ENCODE measurements around the gene DNMT1. TPM values are rescaled to one million over a fixed set of nuclear protein-coding genes. Genes with fewer than 3 reads are reported as not detected.

Gene DNMT1
- polyA plus RNA-seq, 1 donor from 2014 or later = 58.4 TPM

DNA sequence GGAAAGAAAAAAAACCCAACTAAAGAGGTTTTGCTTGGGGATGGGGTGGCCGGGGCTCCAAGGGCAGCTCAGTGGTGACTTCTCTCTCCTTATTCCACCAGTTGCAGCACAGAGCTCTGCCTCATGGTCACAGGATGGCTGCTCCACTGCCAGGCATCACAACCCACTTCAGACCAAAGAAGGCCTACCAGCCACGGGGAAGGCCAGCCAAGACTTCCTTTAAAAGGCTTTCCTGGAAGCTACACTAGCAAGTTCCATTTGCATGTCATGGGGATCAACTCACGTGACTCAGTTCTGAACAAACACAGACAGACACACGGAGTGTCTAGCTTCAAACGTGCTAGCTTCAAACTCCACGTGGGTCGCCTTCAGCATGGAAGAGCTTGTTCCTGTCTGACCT is 61.8 kb downstream of the DNMT1 start:
- H3F3A ChIP-seq (ENCODE audit: insufficient read depth, low read length, poor library complexity, severe bottlenecking) = no peaks in the 10 kb centered on the region
- no peak overlapping the region for H3K4me2 ChIP-seq (ENCODE audit: low read length)
- TF ChIP-seq, protein P1, sequence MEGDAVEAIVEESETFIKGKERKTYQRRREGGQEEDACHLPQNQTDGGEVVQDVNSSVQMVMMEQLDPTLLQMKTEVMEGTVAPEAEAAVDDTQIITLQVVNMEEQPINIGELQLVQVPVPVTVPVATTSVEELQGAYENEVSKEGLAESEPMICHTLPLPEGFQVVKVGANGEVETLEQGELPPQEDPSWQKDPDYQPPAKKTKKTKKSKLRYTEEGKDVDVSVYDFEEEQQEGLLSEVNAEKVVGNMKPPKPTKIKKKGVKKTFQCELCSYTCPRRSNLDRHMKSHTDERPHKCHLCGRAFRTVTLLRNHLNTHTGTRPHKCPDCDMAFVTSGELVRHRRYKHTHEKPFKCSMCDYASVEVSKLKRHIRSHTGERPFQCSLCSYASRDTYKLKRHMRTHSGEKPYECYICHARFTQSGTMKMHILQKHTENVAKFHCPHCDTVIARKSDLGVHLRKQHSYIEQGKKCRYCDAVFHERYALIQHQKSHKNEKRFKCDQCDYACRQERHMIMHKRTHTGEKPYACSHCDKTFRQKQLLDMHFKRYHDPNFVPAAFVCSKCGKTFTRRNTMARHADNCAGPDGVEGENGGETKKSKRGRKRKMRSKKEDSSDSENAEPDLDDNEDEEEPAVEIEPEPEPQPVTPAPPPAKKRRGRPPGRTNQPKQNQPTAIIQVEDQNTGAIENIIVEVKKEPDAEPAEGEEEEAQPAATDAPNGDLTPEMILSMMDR (IDR thresholded peaks at IDR 0.05; ENCODE audit: poor library complexity, severe bottlenecking) = no peak
- no peak for TF ChIP-seq EZH2 (IDR thresholded peaks at IDR 0.05; ENCODE audit: borderline replicate concordance, insufficient read depth, low read length, poor library complexity, severe bottlenecking)
- TF ChIP-seq EP300 (conservative IDR thresholded peaks at IDR 0.05; ENCODE audit: poor library complexity, severe bottlenecking) = no peak
- no peak for TF ChIP-seq POLR2AphosphoS5 (IDR thresholded peaks at IDR 0.05)
- TF ChIP-seq, protein P2, sequence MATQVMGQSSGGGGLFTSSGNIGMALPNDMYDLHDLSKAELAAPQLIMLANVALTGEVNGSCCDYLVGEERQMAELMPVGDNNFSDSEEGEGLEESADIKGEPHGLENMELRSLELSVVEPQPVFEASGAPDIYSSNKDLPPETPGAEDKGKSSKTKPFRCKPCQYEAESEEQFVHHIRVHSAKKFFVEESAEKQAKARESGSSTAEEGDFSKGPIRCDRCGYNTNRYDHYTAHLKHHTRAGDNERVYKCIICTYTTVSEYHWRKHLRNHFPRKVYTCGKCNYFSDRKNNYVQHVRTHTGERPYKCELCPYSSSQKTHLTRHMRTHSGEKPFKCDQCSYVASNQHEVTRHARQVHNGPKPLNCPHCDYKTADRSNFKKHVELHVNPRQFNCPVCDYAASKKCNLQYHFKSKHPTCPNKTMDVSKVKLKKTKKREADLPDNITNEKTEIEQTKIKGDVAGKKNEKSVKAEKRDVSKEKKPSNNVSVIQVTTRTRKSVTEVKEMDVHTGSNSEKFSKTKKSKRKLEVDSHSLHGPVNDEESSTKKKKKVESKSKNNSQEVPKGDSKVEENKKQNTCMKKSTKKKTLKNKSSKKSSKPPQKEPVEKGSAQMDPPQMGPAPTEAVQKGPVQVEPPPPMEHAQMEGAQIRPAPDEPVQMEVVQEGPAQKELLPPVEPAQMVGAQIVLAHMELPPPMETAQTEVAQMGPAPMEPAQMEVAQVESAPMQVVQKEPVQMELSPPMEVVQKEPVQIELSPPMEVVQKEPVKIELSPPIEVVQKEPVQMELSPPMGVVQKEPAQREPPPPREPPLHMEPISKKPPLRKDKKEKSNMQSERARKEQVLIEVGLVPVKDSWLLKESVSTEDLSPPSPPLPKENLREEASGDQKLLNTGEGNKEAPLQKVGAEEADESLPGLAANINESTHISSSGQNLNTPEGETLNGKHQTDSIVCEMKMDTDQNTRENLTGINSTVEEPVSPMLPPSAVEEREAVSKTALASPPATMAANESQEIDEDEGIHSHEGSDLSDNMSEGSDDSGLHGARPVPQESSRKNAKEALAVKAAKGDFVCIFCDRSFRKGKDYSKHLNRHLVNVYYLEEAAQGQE (IDR thresholded peaks at IDR 0.05; ENCODE audit: borderline replicate concordance) = no peak
- no peak for TF ChIP-seq TAF1 (IDR thresholded peaks at IDR 0.05; ENCODE audit: low read depth)
- no peak for TF ChIP-seq MXI1 (conservative IDR thresholded peaks at IDR 0.05; ENCODE audit: poor library complexity, severe bottlenecking)
- no peak for TF ChIP-seq SMC3 (conservative IDR thresholded peaks at IDR 0.05; ENCODE audit: poor library complexity)
- no peak for TF ChIP-seq RAD21 (conservative IDR thresholded peaks at IDR 0.05)
- no peaks in the 10 kb centered on the region for H3K79me2 ChIP-seq (replicated peaks; ENCODE audit: insufficient read depth, low read length)
- no peaks in the 10 kb centered on the region for H3K9me3 ChIP-seq (ENCODE audit: low read length)
- H3K4me3 ChIP-seq (ENCODE audit: low read length) = no peak overlapping the region
- H2AFZ ChIP-seq (ENCODE audit: low read depth, low read length) = no peak overlapping the region
- H3K27ac ChIP-seq (ENCODE audit: low read length) = no peak overlapping the region
- H3K9me2 ChIP-seq (ENCODE audit: insufficient read depth, low read length) = no peaks in the 10 kb centered on the region
- H3K27me3 ChIP-seq (ENCODE audit: insufficient read depth, low read depth, low read length) = no peaks in the 10 kb centered on the region
- H3K36me3 ChIP-seq (ENCODE audit: insufficient read depth, low read length) = no peaks in the 10 kb centered on the region
- no peak overlapping the region for H3K9ac ChIP-seq (ENCODE audit: low read length)
- H4K20me1 ChIP-seq (ENCODE audit: insufficient read depth) = no peaks in the 10 kb centered on the region

DNA sequence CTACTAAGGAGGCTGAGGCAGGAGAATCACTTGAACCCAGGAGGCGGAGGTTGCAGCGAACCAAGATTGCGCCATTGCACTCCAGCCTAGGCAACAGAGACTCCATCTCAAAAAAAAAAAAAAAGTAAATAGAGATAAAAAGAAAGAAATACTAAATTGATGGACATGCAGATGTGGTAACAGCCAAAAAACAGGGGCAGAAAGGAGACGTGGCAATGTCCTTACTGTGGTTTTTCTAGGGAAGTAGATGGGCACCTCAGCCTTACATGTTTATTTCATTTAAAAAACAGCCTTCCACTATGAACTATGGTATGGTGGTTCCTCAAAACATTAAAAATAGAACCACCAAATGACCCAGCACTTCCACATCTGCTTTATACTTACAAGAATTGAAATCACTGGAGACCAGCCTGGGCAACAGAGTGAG is 68.5 kb downstream of the DNMT1 start:
- Histone ChIP-seq H3K27me3 (ENCODE audit: insufficient read depth, low read depth, low read length) (no peaks in the 10 kb centered on the region), H2AFZ (ENCODE audit: low read depth, low read length) (no peak overlapping the region), H3K4me2 (ENCODE audit: low read length) (no peak overlapping the region), H3K27ac (ENCODE audit: low read length) (no peak overlapping the region), H3K9me2 (ENCODE audit: insufficient read depth, low read length) (no peaks in the 10 kb centered on the region), H3K36me3 (ENCODE audit: insufficient read depth, low read length) (no peaks in the 10 kb centered on the region), H4K20me1 (ENCODE audit: insufficient read depth) (no peaks in the 10 kb centered on the region), H3K79me2 (replicated peaks; ENCODE audit: insufficient read depth, low read length) (no peaks in the 10 kb centered on the region), H3K9me3 (ENCODE audit: low read length) (no peaks in the 10 kb centered on the region), H3K9ac (ENCODE audit: low read length) (no peak overlapping the region), H3K4me3 (ENCODE audit: low read length) (no peak overlapping the region), H3F3A (ENCODE audit: insufficient read depth, low read length, poor library complexity, severe bottlenecking) (no peaks in the 10 kb centered on the region)
- TF ChIP-seq EP300 (conservative IDR thresholded peaks at IDR 0.05; ENCODE audit: poor library complexity, severe bottlenecking) (no peak), RAD21 (conservative IDR thresholded peaks at IDR 0.05) (no peak), POLR2AphosphoS5 (IDR thresholded peaks at IDR 0.05) (no peak), EZH2 (IDR thresholded peaks at IDR 0.05; ENCODE audit: borderline replicate concordance, insufficient read depth, low read length, poor library complexity, severe bottlenecking) (no peak), SMC3 (conservative IDR thresholded peaks at IDR 0.05; ENCODE audit: poor library complexity) (no peak), MXI1 (conservative IDR thresholded peaks at IDR 0.05; ENCODE audit: poor library complexity, severe bottlenecking) (no peak), TAF1 (IDR thresholded peaks at IDR 0.05; ENCODE audit: low read depth) (no peak)
- TF ChIP-seq, protein P1 (IDR thresholded peaks at IDR 0.05; ENCODE audit: poor library complexity, severe bottlenecking) = no peak
- TF ChIP-seq, protein P2 (IDR thresholded peaks at IDR 0.05; ENCODE audit: borderline replicate concordance) = no peak
